K562 (cell line): ENCODE results near the gene NUP50. TPM values are rescaled to one million over a fixed set of nuclear protein-coding genes. Genes with fewer than 3 reads are reported as not detected.

ENCODE experiments used
- ATAC-seq: fragments of 200-7000 bp; cut with Tn5 transposase; 3 replicates; pipeline ENCODE4 v1.9.1; 2020; ENCODE audit warnings: moderate library complexity
- BruUV-seq: library from RNA; stranded (reverse); fragments of 400-500 nt; replicated peaks from 2 replicates; lab custom pipeline; 2021; lab: Mats Ljungman, UMichigan
- CTCF ChIA-PET: fragments of 300-600 bp; formaldehyde crosslinking; extraction: SDS; loops from one replicate; lab custom pipeline; 2021; ENCODE audit warnings: low intra/inter-chr PET ratio; lab: Yijun Ruan, JAX
- POLR2A ChIA-PET: fragments of 300-600, 350-650 bp; sonication (Branson Sonifier 250); formaldehyde crosslinking; extraction: SDS; loops from one replicate; lab custom pipeline; 2021; ENCODE audit warnings: antibody characterized with exemption, inconsistent platforms; lab: Yijun Ruan, JAX
- DNase-seq, 4 experiments: peaks; one replicate each; pipeline versions ENCODE4 v3.0.0 to v3.0.0-alpha.2; 2011 to 2018; ENCODE audit warnings: low spot score in 3 of 4, mixed read lengths in 3 of 4; ENCODE audit errors: extremely low read depth in 1 of 4
- FAIRE-seq: peaks from 2 replicates; lab custom pipeline; 2011; peaks lifted over from hg19 to GRCh38; lab: Jason Lieb, UNC
- H2AFZ ChIP-seq: 2 replicates; pipeline ENCODE4 v1.6.0; 2011; ENCODE audit warnings: low read depth, low read length, control low read depth, inconsistent platforms
- H3K27ac ChIP-seq: fragments of 200-600 bp; 3 replicates; pipeline ENCODE4 v1.8.0; 2011; ENCODE audit warnings: low read depth, mild to moderate bottlenecking, control low read depth, inconsistent platforms, low read length, moderate library complexity, mixed read lengths; ENCODE audit errors: extremely low read depth
- H3K27me3 ChIP-seq, 2 experiments: fragments of 300-600 bp in 1 of 2; 2 replicates in 1 of 2; 3 replicates in 1 of 2; pipeline versions ENCODE4 v1.6.0 to v1.8.0; 2011; ENCODE audit warnings: inconsistent platforms in 2 of 2, low read length in 2 of 2, mild to moderate bottlenecking in 1 of 2, mixed read lengths in 1 of 2, moderate library complexity in 1 of 2; ENCODE audit not compliant: control insufficient read depth in 2 of 2, insufficient read depth in 2 of 2
- H3K36me3 ChIP-seq: fragments of 300-600 bp; 3 replicates; pipeline ENCODE4 v1.8.0; 2011; ENCODE audit warnings: mild to moderate bottlenecking, low read length, inconsistent platforms; ENCODE audit not compliant: control insufficient read depth, insufficient read depth
- H3K4me1 ChIP-seq, 2 experiments: fragments of 200-600 bp in 1 of 2; replicated peaks in 1 of 2; 2 replicates in 1 of 2; 3 replicates in 1 of 2; pipeline versions ENCODE4 v1.5.1 to v1.8.0; 2011; ENCODE audit warnings: inconsistent platforms in 2 of 2, low read length in 2 of 2, mild to moderate bottlenecking in 1 of 2, mixed read lengths in 1 of 2, moderate library complexity in 1 of 2; ENCODE audit not compliant: control insufficient read depth in 2 of 2, insufficient read depth in 2 of 2
- H3K4me2 ChIP-seq: 2 replicates; pipeline ENCODE4 v1.6.1; 2011; ENCODE audit warnings: low read length, control low read depth, inconsistent platforms, mixed read lengths; ENCODE audit not compliant: insufficient read depth
- H3K4me3 ChIP-seq: fragments of 200-600 bp; sonication (generic), shearing (Covaris generic); 2 replicates; pipeline ENCODE4 v1.5.1; 2016; ENCODE audit warnings: control low read depth, inconsistent platforms
- H3K79me2 ChIP-seq: fragments of 200-600 bp; 3 replicates; pipeline ENCODE4 v1.8.0; 2011; ENCODE audit warnings: low read length, inconsistent platforms; ENCODE audit not compliant: control insufficient read depth, insufficient read depth
- H3K9ac ChIP-seq, 2 experiments: 2 replicates each; pipeline versions ENCODE4 v1.6.0 to v1.6.1; 2011; ENCODE audit warnings: low read depth in 2 of 2, low read length in 2 of 2, control low read depth in 1 of 2, inconsistent platforms in 1 of 2, mild to moderate bottlenecking in 1 of 2, mixed read lengths in 1 of 2; ENCODE audit not compliant: insufficient read depth in 1 of 2
- H3K9me1 ChIP-seq: one replicate; pipeline ENCODE4 v1.6.0; 2011; ENCODE audit warnings: inconsistent platforms, mild to moderate bottlenecking, low read length, moderate library complexity; ENCODE audit not compliant: control insufficient read depth, insufficient read depth
- H3K9me3 ChIP-seq: replicated peaks from 2 replicates; pipeline ENCODE4 v1.5.1; 2011; ENCODE audit warnings: low read depth, low read length, inconsistent platforms; ENCODE audit not compliant: control insufficient read depth, insufficient read depth
- H4K20me1 ChIP-seq: replicated peaks from 2 replicates; pipeline ENCODE4 v1.6.1; 2011; ENCODE audit warnings: low read length, inconsistent platforms, mixed read lengths; ENCODE audit not compliant: control insufficient read depth, insufficient read depth
- HNRNPK ChIP-seq: fragments of 200-400 bp; formaldehyde crosslinking; IDR thresholded peaks from one replicate; pipeline ENCODE4 v1.6.1; 2018; ENCODE audit warnings: mild to moderate bottlenecking, low read depth, low read length; ENCODE audit not compliant: poor library complexity, severe bottlenecking
- JUND ChIP-seq, 2 experiments: IDR thresholded peaks; 2 replicates in 1 of 2; 3 replicates in 1 of 2; pipeline ENCODE4 v1.6.1; 2011; ENCODE audit warnings: borderline replicate concordance in 2 of 2, low read depth in 2 of 2, low read length in 2 of 2, improper control_type of control experiment in 1 of 2, missing biosample characterization in 1 of 2, missing genetic modification characterization in 1 of 2, missing genetic modification reagents in 1 of 2
- SAP30 ChIP-seq: fragments of 200-600 bp; sonication (generic); IDR thresholded peaks from 2 replicates; pipeline ENCODE4 v1.6.1; 2012; ENCODE audit warnings: borderline replicate concordance, low read depth, mild to moderate bottlenecking, moderate library complexity, low read length, control low read depth, inconsistent platforms; ENCODE audit not compliant: insufficient read depth, poor library complexity, severe bottlenecking
- SETDB1 ChIP-seq: IDR thresholded peaks from one replicate; pipeline ENCODE4 v1.6.1; 2012; ENCODE audit warnings: low read length, control low read depth, inconsistent platforms
- SMAD1 ChIP-seq: fragments of 150-350 bp; IDR thresholded peaks from 2 replicates; pipeline ENCODE4 v1.6.1; 2014; ENCODE audit warnings: low read length, low read depth; ENCODE audit not compliant: partially characterized antibody
- ZNF24 ChIP-seq: fragments of 450-650 bp; IDR thresholded peaks from 2 replicates; pipeline ENCODE4 v1.6.1; 2016
- WGBS: fragments of 100-300 bp; shearing (Covaris generic); methylation state at CpG from one replicate; pipeline ENCODE4 v1.1.6; 2016; ENCODE audit warnings: low coverage, mixed read lengths; ENCODE audit not compliant: insufficient coverage; ENCODE audit errors: missing lambda C conversion rate; 5-methylcytosine and 5-hydroxymethylcytosine counted together
- in situ Hi-C: fragments of 300-500 bp; cut with MboI; formaldehyde crosslinking; loops from 4 replicates; pipeline ENCODE4 v1.15.0; 2018; ENCODE audit warnings: inconsistent platforms, mixed read lengths
- intact Hi-C: fragments of 100-400 bp; cut with micrococcal nuclease; formaldehyde crosslinking; loops from 2 replicates; pipeline ENCODE4 v1.14.2; 2022
- polyA plus RNA-seq, 8 experiments: library from polyadenylated mRNA; depleted of rRNA in 4 of 8; stranded (reverse) in 5 of 8; unstranded in 3 of 8; fragments of >200 nt; fragmentation: Nextera tagmentation in 2 of 8; fragmentation: Illumina TruSeq in 1 of 8; extraction: Ambion mirVana in 2 of 8; extraction: Trizol in 1 of 8; gene quantifications; 2 replicates each; pipeline versions ENCODE4 v1.2.1 to v1.2.3, GENCODE V29; 2011 to 2014; ENCODE audit warnings: inconsistent platforms in 1 of 8, missing spikeins in 1 of 8
- total RNA-seq, 7 experiments: library from RNA; depleted of rRNA in 6 of 7; stranded (reverse); fragments of >200 nt in 6 of 7; fragmentation: Illumina TruSeq in 2 of 7; extraction: Trizol in 2 of 7; gene quantifications; 2 replicates each; pipeline versions ENCODE4 v1.2.1 to v1.2.3, GENCODE V29; 2011 to 2021; ENCODE audit warnings: low replicate concordance in 1 of 7

NUP50 gene
- total and polyA plus RNA-seq, 9 of the 15 experiments (the other 6 are each of a cell fraction or from before 2014, with no cell fraction given) = 23.8 to 83.7 (median 55.3) TPM

GRCh38 chr22:45198463-45198795, 34.7 kb downstream of the NUP50 start (continued):
- no peak for TF ChIP-seq JUND (IDR thresholded peaks at IDR 0.05; ENCODE audit: borderline replicate concordance, low read depth, low read length)
- TF ChIP-seq JUND (tag; IDR thresholded peaks at IDR 0.05; ENCODE audit: borderline replicate concordance, low read depth, low read length) = no peak
- TF ChIP-seq SAP30 = no peak
- TF ChIP-seq SETDB1 = no peak
- TF ChIP-seq SMAD1 = no peak

- no peak overlapping the region for H3K4me2 ChIP-seq
- no peaks in the 10 kb centered on the region; the same call in 1 of the 2 replicates for H4K20me1 ChIP-seq
- H3K36me3 ChIP-seq = no peaks in the 10 kb centered on the region
- no peaks in the 10 kb centered on the region for H3K27me3 ChIP-seq
- no TSS peak for BruUV-seq
- H3K9me3 ChIP-seq = no peaks in the 10 kb centered on the region
- no peaks in the 10 kb centered on the region for H3K79me2 ChIP-seq
- in situ Hi-C loops (loop anchor here (10.0 kb wide), 2 partner anchors 85 to 1505 kb away; no protein-coding TSS in a partner anchor), intact Hi-C loops (loop anchor here (10.0 kb wide), 1 partner anchor 95 kb away; no protein-coding TSS in a partner anchor)
- H3K4me1 ChIP-seq = peaks cover 0 to 38% of the 10 kb centered on the region in 2 experiments; a peak in 2 of 5 replicates
- ChIA-PET POLR2A (no interaction called here), CTCF (no interaction called here)
- H3K27ac ChIP-seq = no peak overlapping the region
- no peak overlapping the region for H3K4me3 ChIP-seq
- ATAC-seq (no peak), DNase-seq (no peak), FAIRE-seq (no peak)
- 86% methylated on average over 5 of the region's 16 CpGs for WGBS
- H3K9me1 ChIP-seq = peaks cover 6% of the 10 kb centered on the region
- TF ChIP-seq HNRNPK = no peak
- TF ChIP-seq ZNF24 = peak; percentile 62; the same call in 1 of the 2 replicates
- H2AFZ ChIP-seq = no peak overlapping the region
- H3K9ac ChIP-seq = no peak overlapping the region
Measured at GRCh38 chr22:45199723-45200122, 36.0 kb downstream of the NUP50 start.
